ENCODE results near the gene NCOA1. TPM values are rescaled to one million over a fixed set of nuclear protein-coding genes. Genes with fewer than 3 reads are reported as not detected.

NCOA1 gene
- total RNA-seq, 2 donors from 2014 or later, result 34.9 to 58.3 TPM

DNA sequence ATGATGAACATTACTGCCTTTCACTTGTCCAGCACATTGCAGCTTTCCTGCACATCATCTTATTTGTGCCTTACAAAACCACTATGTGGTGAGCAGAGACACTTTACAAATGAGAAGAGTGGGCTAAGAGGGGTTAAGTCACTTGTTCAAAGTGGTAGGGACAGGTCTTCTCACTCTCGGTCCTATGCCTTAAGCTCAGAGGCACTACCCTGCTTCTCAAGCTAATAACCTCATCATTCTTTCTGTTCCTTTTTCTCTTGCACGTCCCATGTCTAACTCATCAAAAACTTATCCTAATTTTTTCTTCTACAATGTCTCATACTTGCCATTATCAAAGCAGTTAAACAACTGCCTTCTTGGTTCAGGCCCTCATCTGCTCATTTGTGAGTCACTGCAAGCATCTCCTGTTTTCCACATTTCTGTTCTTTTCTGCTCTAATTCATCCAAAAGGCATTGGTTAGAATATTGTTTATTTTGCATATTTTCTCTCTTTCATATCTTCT lies 21.9 kb upstream of the NCOA1 start:
- Histone ChIP-seq H3K27ac (no peak overlapping the region), H3K9me3 (no peaks in the 10 kb centered on the region), H3K27me3 (replicated peaks; ENCODE audit: insufficient read depth) (no peaks in the 10 kb centered on the region), H3K4me1 (ENCODE audit: control insufficient read depth in 1 of 2, low read depth in 2 of 2) (no peaks in the 10 kb centered on the region), H3K36me3 (no peaks in the 10 kb centered on the region), H3K4me3 (no peak overlapping the region)
- TF ChIP-seq, protein P1, sequence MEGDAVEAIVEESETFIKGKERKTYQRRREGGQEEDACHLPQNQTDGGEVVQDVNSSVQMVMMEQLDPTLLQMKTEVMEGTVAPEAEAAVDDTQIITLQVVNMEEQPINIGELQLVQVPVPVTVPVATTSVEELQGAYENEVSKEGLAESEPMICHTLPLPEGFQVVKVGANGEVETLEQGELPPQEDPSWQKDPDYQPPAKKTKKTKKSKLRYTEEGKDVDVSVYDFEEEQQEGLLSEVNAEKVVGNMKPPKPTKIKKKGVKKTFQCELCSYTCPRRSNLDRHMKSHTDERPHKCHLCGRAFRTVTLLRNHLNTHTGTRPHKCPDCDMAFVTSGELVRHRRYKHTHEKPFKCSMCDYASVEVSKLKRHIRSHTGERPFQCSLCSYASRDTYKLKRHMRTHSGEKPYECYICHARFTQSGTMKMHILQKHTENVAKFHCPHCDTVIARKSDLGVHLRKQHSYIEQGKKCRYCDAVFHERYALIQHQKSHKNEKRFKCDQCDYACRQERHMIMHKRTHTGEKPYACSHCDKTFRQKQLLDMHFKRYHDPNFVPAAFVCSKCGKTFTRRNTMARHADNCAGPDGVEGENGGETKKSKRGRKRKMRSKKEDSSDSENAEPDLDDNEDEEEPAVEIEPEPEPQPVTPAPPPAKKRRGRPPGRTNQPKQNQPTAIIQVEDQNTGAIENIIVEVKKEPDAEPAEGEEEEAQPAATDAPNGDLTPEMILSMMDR (IDR thresholded peaks at IDR 0.05), result no peak
- DNase-seq (ENCODE audit: low spot score) (no peak), ATAC-seq (ENCODE audit: insufficient number of reproducible peaks, low FRiP score, low read depth) (no peak)

DNA sequence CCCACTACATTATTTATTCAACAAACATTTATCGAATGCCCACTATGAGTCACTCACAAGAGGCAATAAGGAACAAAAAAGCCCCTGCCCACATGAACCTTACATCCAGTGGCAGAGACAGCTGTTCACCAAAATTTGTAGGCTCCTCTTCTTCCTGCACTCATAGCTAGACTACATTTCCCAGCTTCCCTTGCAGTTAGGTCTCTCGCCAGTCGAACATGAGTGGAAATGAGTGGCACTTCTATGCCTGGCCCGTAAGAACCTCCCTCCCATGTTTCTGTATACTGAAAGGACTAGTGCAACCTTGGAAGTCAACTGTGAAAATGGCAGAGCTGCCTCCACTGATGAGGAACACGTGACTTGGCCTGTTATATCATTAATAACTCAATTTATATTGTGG lies 19.4 kb upstream of the NCOA1 start:
- H3K9me3 ChIP-seq, result no peaks in the 10 kb centered on the region
- H3K27ac ChIP-seq, result no peak overlapping the region
- DNase-seq (ENCODE audit: low spot score), result no peak
- no peaks in the 10 kb centered on the region for H3K4me1 ChIP-seq (ENCODE audit: control insufficient read depth in 1 of 2, low read depth in 2 of 2)
- no peak overlapping the region for H3K4me3 ChIP-seq
- TF ChIP-seq, protein P1 (IDR thresholded peaks at IDR 0.05), result no peak
- H3K36me3 ChIP-seq, result no peaks in the 10 kb centered on the region
- no peak for ATAC-seq (ENCODE audit: insufficient number of reproducible peaks, low FRiP score, low read depth)
- no peaks in the 10 kb centered on the region for H3K27me3 ChIP-seq (replicated peaks; ENCODE audit: insufficient read depth)

DNA sequence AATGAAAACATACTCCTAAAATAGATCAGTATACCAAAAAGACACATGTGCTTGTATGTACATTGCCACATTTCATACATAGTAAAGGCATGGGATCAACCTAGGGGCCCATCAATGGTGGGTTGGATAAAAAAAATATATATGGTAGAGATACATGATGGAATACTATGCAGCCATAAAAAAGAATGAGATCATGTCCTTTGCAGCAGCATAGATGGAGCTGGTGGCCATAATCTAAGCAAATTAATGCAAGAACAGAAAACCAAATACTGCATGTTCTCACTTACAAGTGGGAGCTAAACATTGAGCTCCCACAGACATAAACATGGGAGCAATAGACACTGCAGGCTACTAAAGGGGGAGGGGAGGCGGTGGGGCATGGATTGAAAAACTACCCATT lies 18.6 kb upstream of the NCOA1 start:
- Histone ChIP-seq H3K27ac (no peak overlapping the region), H3K9me3 (no peaks in the 10 kb centered on the region), H3K4me3 (no peak overlapping the region), H3K36me3 (no peaks in the 10 kb centered on the region), H3K4me1 (ENCODE audit: control insufficient read depth in 1 of 2, low read depth in 2 of 2) (no peaks in the 10 kb centered on the region), H3K27me3 (replicated peaks; ENCODE audit: insufficient read depth) (no peaks in the 10 kb centered on the region)
- TF ChIP-seq, protein P1 (IDR thresholded peaks at IDR 0.05), result no peak
- DNase-seq (ENCODE audit: low spot score), result no peak
- ATAC-seq (ENCODE audit: insufficient number of reproducible peaks, low FRiP score, low read depth), result no peak

DNA sequence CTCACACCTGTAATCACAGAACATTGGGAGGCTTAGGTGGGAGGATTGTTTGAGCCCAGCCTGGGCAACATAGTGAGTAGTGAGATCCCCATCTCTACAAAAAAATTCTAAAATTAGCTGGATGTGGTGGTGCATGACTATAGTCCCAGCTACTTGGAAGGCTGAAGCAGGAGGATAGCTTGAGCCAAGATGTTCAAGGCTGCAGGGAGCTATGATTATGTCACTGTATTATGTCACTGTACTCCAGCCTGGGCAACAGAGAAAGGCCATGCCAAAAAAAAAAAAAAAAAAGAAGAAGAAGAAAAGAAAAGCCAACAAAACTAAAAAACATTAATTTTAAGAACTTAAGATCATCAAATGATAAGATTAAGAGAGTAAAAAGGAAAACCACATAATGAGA lies 17.4 kb upstream of the NCOA1 start:
- TF ChIP-seq, protein P1 (IDR thresholded peaks at IDR 0.05), result no peak

DNA sequence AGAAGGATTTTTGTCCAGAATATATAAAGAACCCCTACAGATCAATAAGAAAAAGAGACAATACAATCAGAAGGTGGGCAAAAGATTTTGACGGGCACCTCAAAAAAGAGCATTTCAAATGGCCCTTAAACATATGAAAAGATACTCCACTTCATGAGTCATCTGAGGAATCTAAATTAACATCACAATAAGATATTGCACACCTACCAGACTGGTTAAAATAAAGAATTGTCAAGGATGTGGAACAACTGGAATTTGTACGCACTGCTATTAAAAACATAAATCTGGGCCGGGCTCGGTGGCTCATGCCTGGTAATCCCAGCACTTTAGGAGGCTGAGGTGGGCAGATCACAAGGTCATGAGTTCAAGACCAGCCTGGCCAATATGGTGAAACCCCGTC lies 17.0 kb upstream of the NCOA1 start:
- ATAC-seq (ENCODE audit: insufficient number of reproducible peaks, low FRiP score, low read depth) (no peak), DNase-seq (ENCODE audit: low spot score) (no peak)
- no peaks in the 10 kb centered on the region for H3K36me3 ChIP-seq
- H3K9me3 ChIP-seq, result no peaks in the 10 kb centered on the region
- H3K4me1 ChIP-seq (ENCODE audit: control insufficient read depth in 1 of 2, low read depth in 2 of 2), result no peaks in the 10 kb centered on the region
- no peak overlapping the region for H3K27ac ChIP-seq
- H3K4me3 ChIP-seq, result no peak overlapping the region
- TF ChIP-seq, protein P1 (IDR thresholded peaks at IDR 0.05), result no peak
- no peaks in the 10 kb centered on the region for H3K27me3 ChIP-seq (replicated peaks; ENCODE audit: insufficient read depth)

More for the DNA sequence above, 17.4 kb upstream of the NCOA1 start:
- H3K27me3 ChIP-seq (replicated peaks; ENCODE audit: insufficient read depth), result no peaks in the 10 kb centered on the region
- no peaks in the 10 kb centered on the region for H3K9me3 ChIP-seq
- no peak overlapping the region for H3K4me3 ChIP-seq
- DNase-seq (ENCODE audit: low spot score) (no peak), ATAC-seq (ENCODE audit: insufficient number of reproducible peaks, low FRiP score, low read depth) (no peak)
- H3K27ac ChIP-seq, result no peak overlapping the region
- no peaks in the 10 kb centered on the region for H3K36me3 ChIP-seq
- H3K4me1 ChIP-seq (ENCODE audit: control insufficient read depth in 1 of 2, low read depth in 2 of 2), result no peaks in the 10 kb centered on the region
